Measurements from ENCODE around the gene TLCD5. TPM values are rescaled to one million over a fixed set of nuclear protein-coding genes. Genes with fewer than 3 reads are reported as not detected.

Gene TLCD5
- total RNA-seq, 1 experiment from 2014 or later, result 7.1 TPM

GRCh38 chr11:120332822-120333716 lies 8.0 kb downstream of the TLCD5 start:
- Histone ChIP-seq H4K8ac (replicated peaks; ENCODE audit: insufficient read length, low read depth, low read length) (no peak overlapping the region), H3K79me1 (ENCODE audit: insufficient read depth, low read depth, low read length, poor library complexity, severe bottlenecking) (no peaks in the 10 kb centered on the region), H2AK5ac (ENCODE audit: insufficient read length, low read length) (no peak overlapping the region), H2BK15ac (ENCODE audit: low read depth, low read length) (no peak overlapping the region), H2BK12ac (ENCODE audit: insufficient read length, low read depth, low read length) (no peak overlapping the region), H3K9ac (ENCODE audit: extremely low read depth, insufficient read length, low read length) (no peak overlapping the region), H2AFZ (ENCODE audit: low read length) (no peak overlapping the region), H2BK5ac (ENCODE audit: insufficient read length, low read length) (no peak overlapping the region), H3K14ac (ENCODE audit: insufficient read depth, low read length) (no peak overlapping the region), H2BK20ac (ENCODE audit: low read depth, low read length, poor library complexity, severe bottlenecking) (no peak overlapping the region), H2BK120ac (ENCODE audit: low read depth, low read length, poor library complexity, severe bottlenecking) (no peak overlapping the region), H3K79me2 (ENCODE audit: insufficient read depth, low read length) (peaks cover 2% of the 10 kb centered on the region; the same call in 1 of the 2 replicates), H3K23me2 (ENCODE audit: insufficient read length, low read depth, low read length, poor library complexity, severe bottlenecking) (peaks cover 17% of the 10 kb centered on the region), H3K56ac (ENCODE audit: insufficient read length, low read depth, low read length) (no peak overlapping the region), H3T11ph (ENCODE audit: low read length) (no peak overlapping the region), H3K23ac (ENCODE audit: insufficient read length, low read depth, low read length) (no peak overlapping the region), H4K20me1 (ENCODE audit: control insufficient read depth, insufficient read depth, insufficient read length) (no peaks in the 10 kb centered on the region), H3K18ac (ENCODE audit: insufficient read length, low read depth, low read length) (no peak overlapping the region), H3K9me3 (ENCODE audit: control insufficient read depth, low read depth, low read length) (no peaks in the 10 kb centered on the region), H3K4ac (ENCODE audit: low read depth, low read length) (no peak overlapping the region), H3K4me1 (ENCODE audit: insufficient read depth, low read length) (no peaks in the 10 kb centered on the region), H3K4me2 (ENCODE audit: insufficient read depth, insufficient read length, low read length) (no peak overlapping the region), H3K27ac (ENCODE audit: insufficient read length, low read depth, low read length) (no peak overlapping the region), H3K27me3 (ENCODE audit: insufficient read depth, low read length) (no peaks in the 10 kb centered on the region), H4K91ac (ENCODE audit: insufficient read length, low read depth, low read length) (no peak overlapping the region), H4K5ac (ENCODE audit: insufficient read length, low read depth, low read length) (no peak overlapping the region)
- Mint-ChIP-seq H3K4me3 (no peak overlapping the region), H3K27me3 (ENCODE audit: low read depth) (no peaks in the 10 kb centered on the region), H3K9me3 (no peaks in the 10 kb centered on the region), H3K27ac (0 out of 7 replicates have a peak overlapping the region, but pooled peaks of 1 of the 3 experiments have one; percentile 38), H3K4me1 (peaks cover 11 to 18% of the 10 kb centered on the region in 2 experiments), H3K36me3 (ENCODE audit: insufficient read depth in 1 of 3, low read depth in 3 of 3) (peaks cover 6 to 14% (median 12%) of the 10 kb centered on the region in 3 experiments; a peak in 6 of 7 replicates)
- WGBS (ENCODE audit: extremely low coverage, insufficient read length, low lambda C conversion rate), result no CpG with 5 or more reads among the region's 5 CpGs
- no peak for DNase-seq
- TF ChIP-seq CTCF (conservative IDR thresholded peaks at IDR 0.05), result no peak
